ENCODE data around the gene MAP4K1. TPM values are rescaled to one million over a fixed set of nuclear protein-coding genes. Genes with fewer than 3 reads are reported as not detected.

Gene MAP4K1
- polyA plus RNA-seq, 3 donors: 19.8 to 41.3 (median 22.4) TPM

DNA sequence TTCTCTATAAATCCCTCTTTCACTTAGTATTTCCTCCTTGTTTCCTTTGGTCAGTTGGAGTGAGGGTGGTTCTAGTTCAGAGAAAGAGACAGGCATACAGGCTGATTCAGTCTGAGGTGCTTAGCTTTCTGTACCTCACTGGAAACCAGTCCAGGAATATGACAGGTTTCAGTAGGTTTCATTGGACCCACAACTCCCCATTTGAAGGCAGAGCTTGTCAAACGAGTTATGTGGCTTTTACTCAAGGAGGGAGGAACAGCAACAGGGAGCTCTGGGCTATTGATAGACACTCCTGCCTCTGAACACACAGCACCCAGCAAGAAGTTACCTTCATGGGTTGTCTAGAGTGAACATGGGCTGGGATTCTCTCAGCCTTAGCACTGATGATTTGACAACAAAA lies 44.2 kb upstream of the MAP4K1 start:
- Histone ChIP-seq H3K36me3 (replicated peaks in 1 of 2; ENCODE audit: control insufficient read depth in 1 of 2, insufficient read depth in 2 of 2, low read length in 2 of 2) (peaks cover 0 to 19% of the 10 kb centered on the region in 2 donors), H3K9ac (ENCODE audit: insufficient read depth, low read length, poor library complexity, severe bottlenecking) (no peak overlapping the region), H3K4me1 (ENCODE audit: control insufficient read depth in 1 of 2, insufficient read depth in 2 of 2, low read length in 2 of 2) (peaks cover 52 to 66% of the 10 kb centered on the region in 2 donors), H3K9me3 (replicated peaks in 1 of 2; ENCODE audit: control insufficient read depth in 1 of 2, insufficient read depth in 1 of 2, low read length in 2 of 2) (no peaks in the 10 kb centered on the region), H3K4me2 (replicated peaks; ENCODE audit: extremely low read depth, low read length, poor library complexity, severe bottlenecking) (no peak overlapping the region), H3K4me3 (replicated peaks in 1 of 3; ENCODE audit: low read depth in 2 of 3, low read length in 3 of 3) (no peak overlapping the region), H4K20me1 (ENCODE audit: insufficient read depth, low read length) (peaks cover 98% of the 10 kb centered on the region), H3K27me3 (ENCODE audit: control insufficient read depth in 2 of 2, insufficient read depth in 2 of 2, low read length in 2 of 2) (no peaks in the 10 kb centered on the region), H2AFZ (ENCODE audit: insufficient read depth, low read depth, low read length, poor library complexity, severe bottlenecking) (no peak overlapping the region), H3K27ac (ENCODE audit: low read depth in 1 of 2, low read length in 2 of 2) (peak overlapping the region in 1 of 2 donors; percentile 68), H3K79me2 (ENCODE audit: insufficient read depth, low read length) (peaks cover 100% of the 10 kb centered on the region)
- TF ChIP-seq, protein P1, sequence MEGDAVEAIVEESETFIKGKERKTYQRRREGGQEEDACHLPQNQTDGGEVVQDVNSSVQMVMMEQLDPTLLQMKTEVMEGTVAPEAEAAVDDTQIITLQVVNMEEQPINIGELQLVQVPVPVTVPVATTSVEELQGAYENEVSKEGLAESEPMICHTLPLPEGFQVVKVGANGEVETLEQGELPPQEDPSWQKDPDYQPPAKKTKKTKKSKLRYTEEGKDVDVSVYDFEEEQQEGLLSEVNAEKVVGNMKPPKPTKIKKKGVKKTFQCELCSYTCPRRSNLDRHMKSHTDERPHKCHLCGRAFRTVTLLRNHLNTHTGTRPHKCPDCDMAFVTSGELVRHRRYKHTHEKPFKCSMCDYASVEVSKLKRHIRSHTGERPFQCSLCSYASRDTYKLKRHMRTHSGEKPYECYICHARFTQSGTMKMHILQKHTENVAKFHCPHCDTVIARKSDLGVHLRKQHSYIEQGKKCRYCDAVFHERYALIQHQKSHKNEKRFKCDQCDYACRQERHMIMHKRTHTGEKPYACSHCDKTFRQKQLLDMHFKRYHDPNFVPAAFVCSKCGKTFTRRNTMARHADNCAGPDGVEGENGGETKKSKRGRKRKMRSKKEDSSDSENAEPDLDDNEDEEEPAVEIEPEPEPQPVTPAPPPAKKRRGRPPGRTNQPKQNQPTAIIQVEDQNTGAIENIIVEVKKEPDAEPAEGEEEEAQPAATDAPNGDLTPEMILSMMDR (IDR thresholded peaks at IDR 0.05): no peak
- Mint-ChIP-seq H3K4me3 (no peak overlapping the region), H3K27ac (peak overlapping the region; percentile 50 to 88 (median 77)), H3K9me3 (no peaks in the 10 kb centered on the region), H3K27me3 (ENCODE audit: low read depth in 3 of 3) (no peaks in the 10 kb centered on the region), H3K4me1 (peaks cover 70% of the 10 kb centered on the region), H3K36me3 (peaks cover 22 to 32% of the 10 kb centered on the region in 2 donors)
- DNase-seq: no peak
- no CpG with 5 or more reads among the region's 1 CpG for WGBS (ENCODE audit: insufficient coverage)
- intact Hi-C loops (cut with micrococcal nuclease): no loop called here

DNA sequence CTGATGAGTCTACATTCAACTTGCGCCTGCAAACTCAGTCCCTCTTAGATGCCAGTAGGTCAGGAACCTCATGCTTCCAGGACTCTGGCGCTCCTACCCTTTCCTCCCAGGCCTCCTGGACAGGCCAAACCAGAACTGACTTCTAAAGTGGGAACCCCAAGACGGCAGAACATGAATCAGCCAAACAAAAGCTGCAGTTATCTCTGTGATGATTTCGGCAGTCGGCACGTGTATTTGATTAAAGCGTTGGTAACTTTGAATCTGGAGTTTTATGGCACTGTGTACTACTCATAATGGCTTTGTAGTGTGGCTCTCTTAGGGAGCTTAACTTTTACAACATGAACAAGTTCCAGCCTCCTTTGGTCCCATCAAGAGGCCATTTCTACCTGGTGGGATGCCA lies 43.4 kb upstream of the MAP4K1 start:
- no peaks in the 10 kb centered on the region for H3K9me3 Mint-ChIP-seq
- Histone ChIP-seq H3K9me3 (replicated peaks in 1 of 2; ENCODE audit: control insufficient read depth in 1 of 2, insufficient read depth in 1 of 2, low read length in 2 of 2) (no peaks in the 10 kb centered on the region), H3K27ac (ENCODE audit: low read depth in 1 of 2, low read length in 2 of 2) (peak overlapping the region in 1 of 2 donors; percentile 51), H3K36me3 (replicated peaks in 1 of 2; ENCODE audit: control insufficient read depth in 1 of 2, insufficient read depth in 2 of 2, low read length in 2 of 2) (peaks cover 0 to 19% of the 10 kb centered on the region in 2 donors), H3K4me3 (replicated peaks in 1 of 3; ENCODE audit: low read depth in 2 of 3, low read length in 3 of 3) (no peak overlapping the region), H3K9ac (ENCODE audit: insufficient read depth, low read length, poor library complexity, severe bottlenecking) (no peak overlapping the region), H4K20me1 (ENCODE audit: insufficient read depth, low read length) (peaks cover 98% of the 10 kb centered on the region), H3K27me3 (ENCODE audit: control insufficient read depth in 2 of 2, insufficient read depth in 2 of 2, low read length in 2 of 2) (no peaks in the 10 kb centered on the region), H3K79me2 (ENCODE audit: insufficient read depth, low read length) (peaks cover 100% of the 10 kb centered on the region), H3K4me2 (replicated peaks; ENCODE audit: extremely low read depth, low read length, poor library complexity, severe bottlenecking) (no peak overlapping the region), H2AFZ (ENCODE audit: insufficient read depth, low read depth, low read length, poor library complexity, severe bottlenecking) (no peak overlapping the region), H3K4me1 (ENCODE audit: control insufficient read depth in 1 of 2, insufficient read depth in 2 of 2, low read length in 2 of 2) (peaks cover 52 to 66% of the 10 kb centered on the region in 2 donors)
- H3K4me1 Mint-ChIP-seq: peaks cover 70% of the 10 kb centered on the region
- H3K4me3 Mint-ChIP-seq: no peak overlapping the region
- no peaks in the 10 kb centered on the region for H3K27me3 Mint-ChIP-seq (ENCODE audit: low read depth in 3 of 3)
- TF ChIP-seq, protein P1 (IDR thresholded peaks at IDR 0.05): no peak
- 100% methylated on average over 2 of the region's 7 CpGs for WGBS (ENCODE audit: insufficient coverage)
- H3K27ac Mint-ChIP-seq: peak overlapping the region in 5 of 7 donors; percentile 6 to 80 (median 32)
- DNase-seq: no peak
- intact Hi-C loops (cut with micrococcal nuclease): no loop called here
- H3K36me3 Mint-ChIP-seq: peaks cover 24 to 39% of the 10 kb centered on the region in 2 donors

Data from CD14-positive monocyte (primary cell).